GM12865 (cell line): ENCODE measurements around the gene BMP10.

ENCODE experiments used
- DNase-seq: peaks from one replicate; pipeline ENCODE4 v3.0.0; 2010; ENCODE audit warnings: low read depth
- H3K4me3 ChIP-seq: 2 replicates; pipeline ENCODE4 v1.5.1; 2011; ENCODE audit warnings: mild to moderate bottlenecking, low read depth, low read length, control low read depth
- CTCF ChIP-seq: IDR thresholded peaks from 2 replicates; pipeline ENCODE4 v1.5.1; 2011; ENCODE audit warnings: low read length, control low read depth, low read depth, inconsistent platforms; ENCODE audit not compliant: insufficient read depth; ENCODE audit errors: missing control alignments

BMP10 gene

DNA sequence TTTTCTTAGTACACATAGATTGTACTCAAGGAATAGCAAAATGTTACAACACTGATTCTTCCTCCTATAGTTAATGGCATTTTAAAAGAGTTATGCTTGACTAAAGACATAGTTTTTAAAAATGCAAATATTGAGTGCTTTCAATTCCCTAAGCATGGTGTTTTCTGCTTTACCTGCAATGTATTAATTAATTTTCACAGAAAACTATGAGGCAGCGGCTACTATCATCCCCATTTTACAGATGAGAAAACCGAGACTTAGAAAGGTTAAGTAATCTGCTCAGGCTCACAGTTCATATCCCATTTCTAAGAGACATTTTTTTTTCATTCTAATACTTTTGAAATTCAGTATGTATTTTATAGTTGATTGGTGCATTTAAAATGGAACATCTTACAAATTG lies 38.0 kb downstream of the BMP10 start:
- no peak for TF ChIP-seq CTCF
- H3K4me3 ChIP-seq = no peak overlapping the region
- no peak for DNase-seq

DNA sequence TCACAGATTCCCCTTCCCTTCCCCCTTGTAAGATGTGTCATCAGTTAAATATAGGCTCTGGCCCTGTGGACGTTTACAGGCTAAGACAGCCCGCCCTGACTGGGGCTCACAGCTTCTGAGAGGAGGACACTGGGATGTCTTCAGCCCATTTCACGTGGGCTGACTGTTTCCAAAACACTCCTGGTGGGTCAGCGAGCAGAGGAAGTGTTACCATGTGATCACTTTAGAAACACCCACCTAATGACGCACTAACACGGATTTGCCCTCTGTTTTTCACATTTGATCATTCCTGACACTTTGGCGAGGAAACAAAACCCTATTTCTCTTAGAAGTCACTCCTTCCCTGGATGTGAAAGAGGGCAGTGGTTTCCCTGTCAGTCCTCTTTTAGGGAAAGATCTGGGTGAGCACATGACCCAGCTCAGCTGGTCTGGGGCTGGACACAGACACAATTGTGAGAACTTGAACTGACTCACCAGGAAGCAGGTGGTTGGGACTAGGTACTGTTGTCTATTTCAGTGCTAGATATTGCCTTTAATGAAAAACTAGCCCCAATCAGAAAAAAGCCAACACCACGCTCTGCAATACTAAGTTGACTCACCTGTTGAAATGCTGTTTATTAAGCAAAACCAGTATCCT lies 38.8 kb downstream of the BMP10 start:
- H3K4me3 ChIP-seq = 0 out of 2 replicates have a peak overlapping the region, but pooled peaks have one; percentile 8
- DNase-seq = peak; percentile 72

DNA sequence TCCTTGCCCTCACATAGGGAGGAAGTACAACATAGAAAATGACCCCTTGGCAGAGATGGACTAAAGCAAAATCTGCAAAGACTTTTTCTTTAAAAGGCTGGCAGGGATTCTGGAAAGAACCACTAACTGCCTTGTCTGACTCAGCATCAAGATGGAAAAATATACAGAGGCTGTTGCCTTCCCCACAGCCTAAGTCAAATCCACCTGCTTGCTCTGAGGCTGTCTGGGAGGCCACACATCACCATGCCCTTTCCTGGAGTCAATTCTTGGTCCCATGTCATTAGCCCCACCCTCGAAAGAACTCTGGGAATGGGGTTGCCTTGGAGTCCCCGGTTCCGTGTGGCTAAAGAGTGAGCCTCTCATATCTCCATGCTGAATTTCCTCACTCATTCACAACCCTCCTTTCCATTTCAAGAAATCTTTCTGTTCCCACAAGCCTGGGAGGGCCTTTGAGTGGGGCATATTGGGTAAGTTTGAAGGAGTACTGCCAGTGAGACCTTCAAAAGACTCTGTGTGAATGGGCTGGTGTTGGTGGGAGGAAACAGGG lies 39.4 kb downstream of the BMP10 start:
- no peak for DNase-seq
- no peak for TF ChIP-seq CTCF

More for the DNA sequence above, 38.8 kb downstream of the BMP10 start:
- no peak for TF ChIP-seq CTCF

GRCh38 chr2:68829749-68830148 lies 41.4 kb downstream of the BMP10 start:
- H3K4me3 ChIP-seq = no peak overlapping the region
- TF ChIP-seq CTCF = no peak

More for the DNA sequence above, 39.4 kb downstream of the BMP10 start:
- no peak overlapping the region for H3K4me3 ChIP-seq

DNA sequence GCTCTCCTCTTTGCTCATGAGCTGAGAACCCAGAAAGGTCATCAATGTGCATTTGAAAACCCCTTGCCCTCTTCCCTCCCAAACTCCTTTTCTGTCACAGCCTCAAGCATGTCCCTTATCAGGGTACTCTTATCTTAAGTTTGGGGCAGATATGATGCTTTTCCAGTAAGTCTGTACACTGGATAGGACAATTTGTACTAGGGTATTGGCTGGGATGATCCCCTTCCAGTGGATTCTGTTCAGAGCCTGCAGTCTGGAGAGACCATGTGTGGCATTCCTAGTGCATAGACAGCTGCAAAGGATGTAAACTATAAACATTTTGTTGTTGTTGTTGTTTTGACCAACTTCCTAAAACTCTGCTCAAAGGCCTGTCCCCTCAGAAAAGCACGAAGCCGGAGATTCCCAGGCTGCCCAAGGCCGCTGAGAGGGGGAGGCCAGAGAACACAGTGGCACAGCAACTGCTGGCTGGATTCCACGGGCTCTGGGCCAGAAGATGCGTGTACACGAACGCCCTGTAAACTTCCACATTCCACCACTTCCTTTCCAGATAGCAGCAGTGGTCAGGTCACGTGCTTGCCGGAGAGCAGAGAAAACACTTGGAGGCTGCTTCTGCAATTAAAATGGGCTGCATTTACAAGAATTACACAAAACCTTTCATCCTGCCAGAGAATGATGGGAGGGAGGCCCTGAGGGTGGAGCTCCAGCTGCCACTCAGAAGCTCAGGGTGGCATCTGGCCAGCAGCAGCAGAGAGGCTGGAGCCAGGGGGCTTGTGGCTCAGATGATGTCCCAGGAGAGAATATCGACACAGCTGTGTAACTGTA lies 42.1 kb downstream of the BMP10 start:
- no peak for DNase-seq
- no peak for TF ChIP-seq CTCF
- no peak overlapping the region for H3K4me3 ChIP-seq

More at GRCh38 chr2:68829749-68830148, 41.4 kb downstream of the BMP10 start:
- DNase-seq = no peak

- H3K4me3 ChIP-seq = no peak overlapping the region
- no peak for TF ChIP-seq CTCF
- DNase-seq = no peak
Observed at GRCh38 chr2:68827666-68828065, 43.5 kb downstream of the BMP10 start.
